ENCODE results near the gene ADIG. TPM values are rescaled to one million over a fixed set of nuclear protein-coding genes. Genes with fewer than 3 reads are reported as not detected.

ADIG gene
- total and polyA plus RNA-seq, 8 donors: not detected

DNA sequence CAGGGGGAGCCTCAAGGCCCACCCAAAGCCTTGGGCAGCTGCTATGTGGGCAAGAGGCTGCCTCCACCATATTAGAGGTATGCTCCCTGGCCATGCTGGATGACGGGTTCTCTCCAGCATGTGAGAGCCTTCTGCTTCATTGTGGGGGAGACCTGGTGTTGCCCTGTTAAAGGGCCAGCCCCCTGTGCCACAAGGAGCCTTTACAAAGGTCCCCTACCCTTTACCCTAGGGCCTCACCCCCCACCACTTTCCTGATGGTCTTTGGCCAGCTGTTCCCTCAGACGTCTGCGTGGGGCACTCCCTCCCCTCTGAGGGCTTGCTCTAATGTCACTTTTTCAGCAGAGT lies 5.2 kb downstream of the ADIG start:
- 59 to 60% methylated on average over 3 of the region's 3 CpGs for WGBS, 2 donors

DNA sequence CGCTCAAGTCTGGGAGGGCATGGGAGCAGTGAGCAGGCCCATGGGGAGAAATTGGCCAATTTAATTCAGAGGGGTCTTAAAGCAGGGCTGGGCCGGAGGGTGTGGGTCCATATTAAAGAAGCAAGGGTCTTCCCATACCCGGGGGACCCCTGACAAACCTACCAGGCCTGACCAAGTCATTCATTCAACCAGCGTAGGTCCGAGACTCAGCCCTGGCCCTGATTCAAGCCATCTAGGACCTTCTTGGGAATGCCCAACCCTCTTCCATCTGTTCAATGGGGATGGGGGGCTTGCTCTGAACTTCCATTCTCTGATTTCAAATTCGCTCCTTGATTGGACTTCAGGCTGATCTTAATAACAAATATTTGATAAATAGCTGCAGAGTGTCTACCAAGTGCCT lies 7.3 kb downstream of the ADIG start:
- H3K36me3 ChIP-seq: no peaks in the 10 kb centered on the region
- WGBS, 2 donors: 75 to 89% methylated on average over 6 of the region's 6 CpGs
- FAIRE-seq (no peak), ATAC-seq (no peak), DNase-seq (no peak)
- H3K4me1 ChIP-seq: no peaks in the 10 kb centered on the region
- no peak overlapping the region for H3K27ac ChIP-seq
- TF ChIP-seq, protein P1, sequence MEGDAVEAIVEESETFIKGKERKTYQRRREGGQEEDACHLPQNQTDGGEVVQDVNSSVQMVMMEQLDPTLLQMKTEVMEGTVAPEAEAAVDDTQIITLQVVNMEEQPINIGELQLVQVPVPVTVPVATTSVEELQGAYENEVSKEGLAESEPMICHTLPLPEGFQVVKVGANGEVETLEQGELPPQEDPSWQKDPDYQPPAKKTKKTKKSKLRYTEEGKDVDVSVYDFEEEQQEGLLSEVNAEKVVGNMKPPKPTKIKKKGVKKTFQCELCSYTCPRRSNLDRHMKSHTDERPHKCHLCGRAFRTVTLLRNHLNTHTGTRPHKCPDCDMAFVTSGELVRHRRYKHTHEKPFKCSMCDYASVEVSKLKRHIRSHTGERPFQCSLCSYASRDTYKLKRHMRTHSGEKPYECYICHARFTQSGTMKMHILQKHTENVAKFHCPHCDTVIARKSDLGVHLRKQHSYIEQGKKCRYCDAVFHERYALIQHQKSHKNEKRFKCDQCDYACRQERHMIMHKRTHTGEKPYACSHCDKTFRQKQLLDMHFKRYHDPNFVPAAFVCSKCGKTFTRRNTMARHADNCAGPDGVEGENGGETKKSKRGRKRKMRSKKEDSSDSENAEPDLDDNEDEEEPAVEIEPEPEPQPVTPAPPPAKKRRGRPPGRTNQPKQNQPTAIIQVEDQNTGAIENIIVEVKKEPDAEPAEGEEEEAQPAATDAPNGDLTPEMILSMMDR (IDR thresholded peaks at IDR 0.05): no peak
- no peaks in the 10 kb centered on the region for H3K9me3 ChIP-seq
- intact Hi-C loops (cut with DNase I): no loop called here
- no peak overlapping the region for H3K4me3 ChIP-seq
- no peaks in the 10 kb centered on the region for H3K27me3 ChIP-seq

More for the DNA sequence above, 5.2 kb downstream of the ADIG start:
- ATAC-seq (no peak), DNase-seq (no peak), FAIRE-seq (no peak)
- Histone ChIP-seq H3K4me1 (no peaks in the 10 kb centered on the region), H3K27ac (no peak overlapping the region), H3K9me3 (no peaks in the 10 kb centered on the region), H3K4me3 (no peak overlapping the region), H3K27me3 (no peaks in the 10 kb centered on the region), H3K36me3 (no peaks in the 10 kb centered on the region)
- intact Hi-C loops (cut with DNase I): no loop called here
- TF ChIP-seq, protein P1 (IDR thresholded peaks at IDR 0.05): no peak

DNA sequence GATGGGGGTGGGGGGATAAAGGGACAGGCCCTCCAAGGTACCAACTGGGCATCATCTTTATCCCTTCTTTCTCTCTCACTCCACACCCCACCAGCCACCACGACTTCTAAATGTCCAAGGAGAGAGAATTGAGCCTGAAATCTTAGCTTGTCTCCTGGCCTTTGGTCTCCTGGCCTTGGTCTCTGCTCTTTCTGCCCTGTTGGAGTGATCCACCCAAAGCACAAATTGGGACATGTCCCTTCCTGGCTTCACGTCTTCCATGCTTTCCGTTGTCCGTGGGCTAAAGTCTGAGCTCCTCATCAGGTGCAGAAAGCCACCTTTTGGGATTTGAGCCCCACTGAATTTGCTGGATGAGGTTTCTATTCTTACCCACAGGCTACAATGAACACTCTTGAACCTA lies 8.4 kb downstream of the ADIG start:
- Histone ChIP-seq H3K27me3 (no peaks in the 10 kb centered on the region), H3K27ac (no peak overlapping the region), H3K4me3 (no peak overlapping the region), H3K4me1 (no peaks in the 10 kb centered on the region), H3K9me3 (no peaks in the 10 kb centered on the region), H3K36me3 (no peaks in the 10 kb centered on the region)
- ATAC-seq: no peak
- intact Hi-C loops (cut with DNase I): no loop called here
- no peak for DNase-seq
- TF ChIP-seq, protein P1 (IDR thresholded peaks at IDR 0.05): no peak
- no peak for FAIRE-seq
- 74 to 85% methylated on average over 4 of the region's 4 CpGs for WGBS, 2 donors

DNA sequence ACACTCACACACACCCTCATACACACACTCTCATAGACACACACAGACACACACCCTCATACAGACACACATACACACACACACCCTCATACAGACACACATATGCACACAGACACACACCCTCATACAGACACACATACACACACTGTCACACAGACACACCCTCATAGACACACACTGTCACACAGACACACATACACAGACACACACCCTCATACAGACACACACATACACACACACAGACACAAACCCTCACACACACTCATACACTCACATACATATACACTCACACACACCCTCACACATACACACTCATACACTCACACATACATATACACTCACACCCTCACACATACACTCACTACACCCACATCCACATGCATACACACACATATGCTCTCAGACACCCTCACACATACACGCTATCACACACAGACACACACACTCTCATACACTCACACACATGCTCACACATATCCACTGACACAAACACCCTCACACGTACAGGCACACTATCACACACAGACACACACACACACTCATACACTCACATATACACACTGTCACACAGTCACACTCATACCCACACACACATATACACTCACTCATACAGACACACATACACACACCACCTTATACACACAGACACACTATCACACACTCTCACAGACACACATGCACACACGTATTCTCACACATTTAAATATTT lies 9.1 kb downstream of the ADIG start:
- no peaks in the 10 kb centered on the region for H3K36me3 ChIP-seq
- no peak overlapping the region for H3K4me3 ChIP-seq
- no peaks in the 10 kb centered on the region for H3K4me1 ChIP-seq
- WGBS, 2 donors: 71 to 80% methylated on average over 3 of the region's 3 CpGs
- intact Hi-C loops (cut with DNase I): no loop called here
- DNase-seq: no peak
- TF ChIP-seq, protein P1 (IDR thresholded peaks at IDR 0.05): no peak
- ATAC-seq: no peak
- no peaks in the 10 kb centered on the region for H3K27me3 ChIP-seq
- H3K9me3 ChIP-seq: no peaks in the 10 kb centered on the region
- H3K27ac ChIP-seq: no peak overlapping the region
- FAIRE-seq: no peak

DNA sequence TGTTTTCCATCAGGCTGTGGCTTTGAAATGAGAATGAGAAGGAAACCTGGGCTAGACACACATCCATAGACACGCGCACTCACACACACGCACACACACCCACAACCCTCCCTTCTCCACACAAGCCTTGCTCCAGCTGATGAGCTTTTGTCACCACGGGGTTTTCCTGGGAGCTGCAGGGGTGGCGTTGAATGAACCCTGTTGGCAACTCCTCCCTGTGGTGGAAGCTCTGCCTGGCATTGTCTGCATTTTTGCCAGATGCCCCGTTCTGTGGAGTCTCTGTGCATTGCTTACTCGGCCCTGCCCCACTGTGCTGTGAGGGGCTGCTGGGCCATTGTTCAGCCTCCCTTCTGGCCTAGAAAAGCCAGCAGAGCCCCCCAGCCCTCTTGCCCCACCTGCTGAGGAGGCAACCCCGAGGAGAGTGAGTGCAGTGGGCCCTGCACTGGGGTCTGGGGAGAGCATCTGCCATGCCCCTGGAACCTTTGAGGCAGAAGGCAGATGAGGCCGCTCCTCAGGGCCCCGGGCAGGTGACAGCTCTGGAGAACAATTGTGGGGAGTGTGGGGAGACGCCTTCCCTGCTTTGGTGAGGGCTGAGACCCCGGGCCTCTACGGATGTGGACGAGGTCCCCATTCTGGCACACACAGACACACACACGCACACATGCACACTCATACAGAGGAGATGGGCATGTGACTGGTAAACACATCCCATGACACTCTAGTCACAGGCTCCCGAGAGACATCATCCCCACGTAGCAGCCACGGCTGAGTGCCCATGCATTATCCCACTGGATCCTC lies 9.9 kb downstream of the ADIG start:
- no peaks in the 10 kb centered on the region for H3K9me3 ChIP-seq
- no peak overlapping the region for H3K4me3 ChIP-seq
- TF ChIP-seq, protein P1 (IDR thresholded peaks at IDR 0.05): no peak
- WGBS, 2 donors: 61 to 75% methylated on average over 18 of the region's 18 CpGs
- no peak overlapping the region for H3K27ac ChIP-seq
- intact Hi-C loops (cut with DNase I): no loop called here
- H3K4me1 ChIP-seq: no peaks in the 10 kb centered on the region
- no peak for FAIRE-seq
- ATAC-seq: no peak
- no peaks in the 10 kb centered on the region for H3K27me3 ChIP-seq
- no peaks in the 10 kb centered on the region for H3K36me3 ChIP-seq
- no peak for DNase-seq
